ENCODE results near the gene DISP1.

Gene DISP1

GRCh38 chr1:222811671-222812070 is 3.2 kb upstream of the DISP1 start:
- in situ Hi-C loops (cut with MboI; ENCODE audit: low pct_unique_long_range_greater_than_20kb, low sequenced_read_pairs, unreplicated experiment), result no loop called here
- DNase-seq (ENCODE audit: low spot score), result no peak
- no peak for TF ChIP-seq CTCF (IDR thresholded peaks at IDR 0.05; ENCODE audit: extremely low read depth, insufficient read depth, missing control alignments)

GRCh38 chr1:222813866-222814535 is 838 bp upstream of the DISP1 start:
- in situ Hi-C loops (cut with MboI; ENCODE audit: low pct_unique_long_range_greater_than_20kb, low sequenced_read_pairs, unreplicated experiment), result no loop called here
- no peak for DNase-seq (ENCODE audit: low spot score)
- no peak for TF ChIP-seq CTCF (IDR thresholded peaks at IDR 0.05; ENCODE audit: extremely low read depth, insufficient read depth, missing control alignments)

GRCh38 chr1:222815440-222815765 is 564 bp downstream of the DISP1 start:
- no peak for TF ChIP-seq CTCF (IDR thresholded peaks at IDR 0.05; ENCODE audit: extremely low read depth, insufficient read depth, missing control alignments)
- in situ Hi-C loops (cut with MboI; ENCODE audit: low pct_unique_long_range_greater_than_20kb, low sequenced_read_pairs, unreplicated experiment), result no loop called here

GRCh38 chr1:222817529-222817928 is 2.7 kb downstream of the DISP1 start:
- DNase-seq (ENCODE audit: low spot score), result peak; percentile 42
- in situ Hi-C loops (cut with MboI; ENCODE audit: low pct_unique_long_range_greater_than_20kb, low sequenced_read_pairs, unreplicated experiment), result no loop called here
- no peak for TF ChIP-seq CTCF (IDR thresholded peaks at IDR 0.05; ENCODE audit: extremely low read depth, insufficient read depth, missing control alignments)

More at GRCh38 chr1:222815440-222815765, 564 bp downstream of the DISP1 start:
- no peak for DNase-seq (ENCODE audit: low spot score)

- no peak for TF ChIP-seq CTCF (IDR thresholded peaks at IDR 0.05; ENCODE audit: extremely low read depth, insufficient read depth, missing control alignments)
- in situ Hi-C loops (cut with MboI; ENCODE audit: low pct_unique_long_range_greater_than_20kb, low sequenced_read_pairs, unreplicated experiment), result no loop called here
- no peak for DNase-seq (ENCODE audit: low spot score)
Observed at GRCh38 chr1:222818171-222818570, 3.3 kb downstream of the DISP1 start.

- DNase-seq (ENCODE audit: low spot score), result no peak
- in situ Hi-C loops (cut with MboI; ENCODE audit: low pct_unique_long_range_greater_than_20kb, low sequenced_read_pairs, unreplicated experiment), result no loop called here
- no peak for TF ChIP-seq CTCF (IDR thresholded peaks at IDR 0.05; ENCODE audit: extremely low read depth, insufficient read depth, missing control alignments)
Observed at GRCh38 chr1:222820171-222820712, 5.4 kb downstream of the DISP1 start.
